ENCODE results near the gene OFD1.

OFD1 gene

GRCh38 chrX:13734278-13735172 lies at the start of gene OFD1, which contains the start of gene TRAPPC2:
OFD1 (plus strand) TSS chrX:13734748; CDS start chrX:13735072, 324 bp downstream.
TRAPPC2 (minus strand) TSS chrX:13734620; CDS start chrX:13719963, 14,657 bp downstream.
- peak; percentile 74 to 91 for DNase-seq

GRCh38 chrX:13685126-13685763 lies 49.3 kb upstream of the OFD1 start:
- no peak for DNase-seq

- no peak for DNase-seq
These were observed 47.3 kb upstream of the OFD1 start for GRCh38 chrX:13687203-13687602.

GRCh38 chrX:13688384-13688957 lies 46.1 kb upstream of the OFD1 start:
- no peak for DNase-seq

GRCh38 chrX:13688958-13689740 lies 45.4 kb upstream of the OFD1 start, which contains the start of gene RAB9A:
RAB9A (plus strand) TSS chrX:13689128; CDS start chrX:13708747, 19,619 bp downstream.
- peak; percentile 28 to 72 for DNase-seq

GRCh38 chrX:13689741-13690211 lies 44.8 kb upstream of the OFD1 start:
- no peak for DNase-seq

- DNase-seq: no peak
These were observed 43.7 kb upstream of the OFD1 start for GRCh38 chrX:13690836-13691235.

- DNase-seq: no peak
These were observed 42.6 kb upstream of the OFD1 start for GRCh38 chrX:13691841-13692371.

GRCh38 chrX:13692771-13693231 lies 41.7 kb upstream of the OFD1 start:
- no peak for DNase-seq

GRCh38 chrX:13693341-13693961 lies 41.1 kb upstream of the OFD1 start:
- DNase-seq: no peak

GRCh38 chrX:13694359-13694758 lies 40.2 kb upstream of the OFD1 start:
- DNase-seq: no peak

- no peak for DNase-seq
These were observed 39.6 kb upstream of the OFD1 start for GRCh38 chrX:13694983-13695382.

GRCh38 chrX:13695601-13696115 lies 38.9 kb upstream of the OFD1 start:
- DNase-seq: no peak

GRCh38 chrX:13697455-13697854 lies 37.1 kb upstream of the OFD1 start:
- DNase-seq: no peak

GRCh38 chrX:13697976-13698375 lies 36.6 kb upstream of the OFD1 start:
- no peak for DNase-seq

GRCh38 chrX:13698432-13698831 lies 36.1 kb upstream of the OFD1 start:
- no peak for DNase-seq

- DNase-seq: no peak
These were observed 35.2 kb upstream of the OFD1 start for GRCh38 chrX:13699183-13699826.

GRCh38 chrX:13700380-13700779 lies 34.2 kb upstream of the OFD1 start:
- DNase-seq: no peak

- no peak for DNase-seq
These were observed 32.3 kb upstream of the OFD1 start for GRCh38 chrX:13702111-13702789.

GRCh38 chrX:13703135-13703534 lies 31.4 kb upstream of the OFD1 start:
- DNase-seq: no peak

All from NCI-H187 (cell line).